Mucosa of descending colon (tissue), 3 donors: ENCODE measurements around the gene TUB. TPM values are rescaled to one million over a fixed set of nuclear protein-coding genes. Genes with fewer than 3 reads are reported as not detected.

ENCODE experiments used
- ATAC-seq: fragments of 200-7000 bp; cut with Tn5 transposase; one replicate; pipeline ENCODE4 v1.9.1; 2020; ENCODE audit warnings: mild to moderate bottlenecking, moderate library complexity
- DNase-seq, 3 donors: peaks; one replicate each; pipeline ENCODE4 v3.0.0-alpha.2; 2020
- H3K36me3 ChIP-seq: fragments of 200-600 bp; one replicate; pipeline ENCODE4 v1.8.0; 2021; ENCODE audit warnings: low read depth, mild to moderate bottlenecking
- H3K4me1 ChIP-seq: fragments of 200-600 bp; one replicate; pipeline ENCODE4 v1.8.0; 2021; ENCODE audit warnings: low read depth, mild to moderate bottlenecking
- H3K4me3 ChIP-seq: fragments of 200-600 bp; one replicate; pipeline ENCODE4 v1.8.0; 2021; ENCODE audit warnings: mild to moderate bottlenecking
- H3K9me3 ChIP-seq: fragments of 200-600 bp; one replicate; pipeline ENCODE4 v1.8.0; 2021; ENCODE audit warnings: mild to moderate bottlenecking
- intact Hi-C, 2 donors: fragments of 100-400 bp; cut with DNase I in 1 of 2; cut with micrococcal nuclease in 1 of 2; formaldehyde crosslinking; loops; one replicate each; pipeline versions ENCODE4 v1.11.0 to v1.11.1; 2022; cut with DNase I, micrococcal nuclease
- total RNA-seq, 3 donors: library from RNA; stranded (reverse); fragmentation: NEBNext Ultra II Directional in 2 of 3; extraction: Animal tissue kit (Norgen Biotek cat#: 25700) in 2 of 3; gene quantifications; one replicate each; pipeline versions ENCODE4 v1.2.1 to v1.2.4, GENCODE V29; 2021 to 2023
- TF ChIP-seq, protein P1 (sequence below): fragments of 200-600 bp; IDR thresholded peaks from one replicate; pipeline ENCODE4 v1.8.0; 2022; ENCODE audit warnings: antibody characterized with exemption, mild to moderate bottlenecking
- donor health status: DM: no; HTN: no; CAD: no; lungs with moderate emphysema.
- donor health status: DM: no; HTN: no; CAD: no.
- donor health status: DM: no; HTN: yes; CAD: no.

The TUB gene
- total RNA-seq, 3 donors from 2014 or later = 0.58 to 10.4 (median 1.8) TPM

DNA sequence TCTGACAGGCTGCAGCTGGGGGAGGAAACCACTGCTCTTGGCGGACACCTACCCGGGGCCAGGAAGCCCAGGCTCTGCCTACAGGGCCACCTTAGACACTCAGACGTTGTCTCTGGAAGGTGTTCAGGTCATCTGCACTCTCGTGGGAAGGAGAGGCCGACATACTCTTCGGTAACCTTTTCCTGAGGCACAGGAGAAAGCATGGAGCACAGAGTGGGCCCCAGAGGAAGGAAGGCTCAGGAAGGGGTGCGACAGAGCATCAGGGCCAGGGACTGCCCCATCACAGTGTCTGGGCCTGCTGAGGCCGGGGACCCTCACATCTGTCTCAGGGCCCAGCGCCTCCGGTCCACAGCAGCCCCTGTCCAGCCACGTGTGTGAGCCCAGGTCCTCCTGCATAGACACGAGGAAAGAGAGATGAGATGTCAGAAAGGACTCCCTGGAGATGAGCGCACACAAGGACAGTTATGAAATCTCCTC is 18.2 kb upstream of the TUB start:
- intact Hi-C loops = no loop called here

GRCh38 chr11:8063324-8063723 is 17.7 kb upstream of the TUB start:
- Histone ChIP-seq H3K4me1 (no peaks in the 10 kb centered on the region), H3K4me3 (no peak overlapping the region), H3K36me3 (no peaks in the 10 kb centered on the region), H3K9me3 (no peaks in the 10 kb centered on the region)
- TF ChIP-seq, protein P1, sequence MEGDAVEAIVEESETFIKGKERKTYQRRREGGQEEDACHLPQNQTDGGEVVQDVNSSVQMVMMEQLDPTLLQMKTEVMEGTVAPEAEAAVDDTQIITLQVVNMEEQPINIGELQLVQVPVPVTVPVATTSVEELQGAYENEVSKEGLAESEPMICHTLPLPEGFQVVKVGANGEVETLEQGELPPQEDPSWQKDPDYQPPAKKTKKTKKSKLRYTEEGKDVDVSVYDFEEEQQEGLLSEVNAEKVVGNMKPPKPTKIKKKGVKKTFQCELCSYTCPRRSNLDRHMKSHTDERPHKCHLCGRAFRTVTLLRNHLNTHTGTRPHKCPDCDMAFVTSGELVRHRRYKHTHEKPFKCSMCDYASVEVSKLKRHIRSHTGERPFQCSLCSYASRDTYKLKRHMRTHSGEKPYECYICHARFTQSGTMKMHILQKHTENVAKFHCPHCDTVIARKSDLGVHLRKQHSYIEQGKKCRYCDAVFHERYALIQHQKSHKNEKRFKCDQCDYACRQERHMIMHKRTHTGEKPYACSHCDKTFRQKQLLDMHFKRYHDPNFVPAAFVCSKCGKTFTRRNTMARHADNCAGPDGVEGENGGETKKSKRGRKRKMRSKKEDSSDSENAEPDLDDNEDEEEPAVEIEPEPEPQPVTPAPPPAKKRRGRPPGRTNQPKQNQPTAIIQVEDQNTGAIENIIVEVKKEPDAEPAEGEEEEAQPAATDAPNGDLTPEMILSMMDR = no peak
- DNase-seq = no peak
- no peak for ATAC-seq
- intact Hi-C loops = no loop called here

More for the DNA sequence above, 18.2 kb upstream of the TUB start:
- Histone ChIP-seq H3K36me3 (no peaks in the 10 kb centered on the region), H3K4me1 (no peaks in the 10 kb centered on the region), H3K4me3 (no peak overlapping the region), H3K9me3 (no peaks in the 10 kb centered on the region)
- DNase-seq (no peak), ATAC-seq (no peak)
- TF ChIP-seq, protein P1 = no peak

GRCh38 chr11:8065031-8065430 is 16.0 kb upstream of the TUB start:
- no peaks in the 10 kb centered on the region for H3K9me3 ChIP-seq
- no peak for DNase-seq
- H3K4me3 ChIP-seq = no peak overlapping the region

DNA sequence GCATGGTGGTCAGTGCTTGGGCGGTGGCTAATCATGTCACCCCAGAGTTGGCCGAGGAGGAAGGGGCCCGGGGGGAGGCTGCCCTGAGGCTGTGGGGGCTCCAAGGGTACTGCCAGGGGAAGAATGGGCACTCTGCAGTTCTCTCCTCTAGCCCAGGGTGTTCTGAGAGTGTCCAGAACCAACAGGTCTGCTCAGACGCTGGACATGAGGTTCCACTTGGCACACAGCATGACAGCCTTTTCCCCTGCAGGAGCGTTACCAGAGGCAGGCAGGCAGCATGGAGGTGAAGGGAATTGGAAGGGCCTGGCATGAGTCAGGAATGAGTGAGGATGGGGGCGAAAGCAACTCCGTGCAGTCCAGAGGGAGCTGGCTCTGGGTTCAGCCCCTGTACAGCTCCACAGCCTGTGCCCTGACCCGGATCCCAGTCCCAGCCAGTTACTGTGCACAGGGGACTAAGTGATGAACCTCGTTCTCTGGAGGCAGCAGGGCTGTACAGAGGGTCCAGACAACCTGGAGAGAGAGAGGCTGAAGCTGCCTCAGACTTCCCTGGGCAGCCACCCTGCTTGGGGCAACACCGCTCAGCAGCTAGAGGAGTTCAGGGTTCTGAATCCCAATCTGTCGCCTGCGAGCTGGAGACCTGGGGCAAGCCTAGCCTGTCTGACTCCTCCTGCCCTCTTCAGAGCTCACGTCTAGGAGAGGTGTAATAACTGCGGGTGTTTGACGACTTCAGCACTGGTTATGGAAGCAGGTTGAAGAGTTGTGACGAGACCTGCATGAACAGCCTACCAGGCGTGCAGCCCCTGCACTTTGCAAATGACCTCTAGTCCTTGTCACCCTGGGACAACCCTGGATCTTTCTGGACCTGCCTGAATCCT is 14.7 kb upstream of the TUB start:
- DNase-seq = no peak
- ATAC-seq = no peak
- intact Hi-C loops = no loop called here
- no peak overlapping the region for H3K4me3 ChIP-seq
- no peaks in the 10 kb centered on the region for H3K36me3 ChIP-seq
- no peaks in the 10 kb centered on the region for H3K9me3 ChIP-seq
- no peaks in the 10 kb centered on the region for H3K4me1 ChIP-seq
- TF ChIP-seq, protein P1 = no peak

More at GRCh38 chr11:8065031-8065430, 16.0 kb upstream of the TUB start:
- intact Hi-C loops = no loop called here
- H3K4me1 ChIP-seq = no peaks in the 10 kb centered on the region
- no peaks in the 10 kb centered on the region for H3K36me3 ChIP-seq
- no peak for ATAC-seq
- TF ChIP-seq, protein P1 = no peak

DNA sequence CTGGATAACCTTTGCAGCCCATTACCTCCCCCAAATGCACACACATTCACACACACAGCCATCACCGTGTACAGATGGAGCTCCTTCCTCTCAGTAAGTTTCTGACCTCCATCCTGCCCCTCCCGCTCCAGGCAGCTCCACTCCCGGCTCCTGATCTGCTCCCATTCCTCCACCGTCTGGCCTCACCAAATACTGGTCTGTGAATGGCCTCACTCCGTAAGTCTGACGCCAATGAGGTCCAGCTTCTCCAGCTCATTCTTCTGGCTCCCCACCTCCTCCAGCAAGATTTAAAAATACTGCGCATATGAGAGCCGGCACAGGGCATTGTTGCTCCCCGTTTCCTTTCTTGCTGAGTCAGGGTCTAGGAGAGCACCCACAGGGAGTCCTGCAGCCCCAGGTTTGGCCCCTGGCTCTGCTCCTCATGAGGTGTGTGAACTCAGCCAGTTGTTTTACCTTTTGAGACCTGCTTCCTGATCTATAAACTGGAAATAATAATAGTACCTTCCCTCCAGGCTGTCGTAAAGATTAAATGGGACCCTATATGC is 14.0 kb upstream of the TUB start:
- Histone ChIP-seq H3K4me1 (no peaks in the 10 kb centered on the region), H3K36me3 (no peaks in the 10 kb centered on the region), H3K4me3 (no peak overlapping the region), H3K9me3 (no peaks in the 10 kb centered on the region)
- DNase-seq = no peak
- intact Hi-C loops = no loop called here
- TF ChIP-seq, protein P1 = no peak
- no peak for ATAC-seq
